SK-N-SH (cell line): ENCODE measurements around the gene LRIG1. TPM values are rescaled to one million over a fixed set of nuclear protein-coding genes. Genes with fewer than 3 reads are reported as not detected.

Experiments used
- CTCF ChIA-PET: fragments of 300-600, 350-600 bp; formaldehyde crosslinking; extraction: SDS; loops from one replicate; lab custom pipeline; 2021; lab: Yijun Ruan, JAX
- POLR2A ChIA-PET: fragments of 350-600 bp; sonication (Branson Sonifier 250); formaldehyde crosslinking; extraction: SDS; loops from one replicate; lab custom pipeline; 2020; ENCODE audit warnings: antibody characterized with exemption, inconsistent platforms; lab: Yijun Ruan, JAX
- DNase-seq: peaks from one replicate; pipeline ENCODE4 v3.0.0; 2012
- H2AFZ ChIP-seq: fragments of 200-600 bp; sonication (generic); 2 replicates; pipeline ENCODE4 v1.8.1; 2016; ENCODE audit warnings: antibody characterized with exemption, mild to moderate bottlenecking, low read depth
- H3F3A ChIP-seq: fragments of 200-600 bp; sonication (generic); replicated peaks from 2 replicates; pipeline ENCODE3; 2016; ENCODE audit warnings: antibody characterized with exemption, mild to moderate bottlenecking; ENCODE audit not compliant: insufficient read depth
- H3K27ac ChIP-seq, 2 experiments: fragments of 200-500 bp in 1 of 2; fragments of 200-600 bp in 1 of 2; sonication (Bioruptor generic) in 1 of 2; sonication (generic), shearing (Covaris generic) in 1 of 2; 2 replicates each; pipeline versions ENCODE4 v1.5.1 to v1.6.1; 2014 to 2016; ENCODE audit warnings: low read depth in 2 of 2, inconsistent platforms in 1 of 2, low read length in 1 of 2, mild to moderate bottlenecking in 1 of 2, mixed read lengths in 1 of 2
- H3K27me3 ChIP-seq: fragments of 200-600 bp; sonication (generic), shearing (Covaris generic); 2 replicates; pipeline ENCODE4 v1.6.1; 2016; ENCODE audit warnings: mixed run types; ENCODE audit not compliant: insufficient read depth
- H3K36me3 ChIP-seq, 2 experiments: fragments of 200-500 bp in 1 of 2; fragments of 200-600 bp in 1 of 2; sonication (Bioruptor generic) in 1 of 2; sonication (generic) in 1 of 2; replicated peaks in 1 of 2; 2 replicates each; pipeline versions ENCODE3 to v1.5.1; 2014 to 2016; ENCODE audit warnings: low read length in 1 of 2, mild to moderate bottlenecking in 1 of 2; ENCODE audit not compliant: insufficient read depth in 2 of 2, control insufficient read depth in 1 of 2
- H3K4me1 ChIP-seq, 2 experiments: fragments of 200-500 bp in 1 of 2; fragments of 200-600 bp in 1 of 2; sonication (Bioruptor generic) in 1 of 2; sonication (generic), shearing (Covaris generic) in 1 of 2; 2 replicates each; pipeline versions ENCODE4 v1.5.1 to v1.6.1; 2014 to 2016; ENCODE audit warnings: low read depth in 1 of 2, low read length in 1 of 2, mixed run types in 1 of 2; ENCODE audit not compliant: insufficient read depth in 2 of 2, control insufficient read depth in 1 of 2
- H3K4me2 ChIP-seq: fragments of 200-600 bp; sonication (generic), shearing (Covaris generic); 2 replicates; pipeline ENCODE4 v1.6.1; 2017; ENCODE audit warnings: mixed run types
- H3K4me3 ChIP-seq, 2 experiments: fragments of 200-500 bp in 1 of 2; fragments of 200-600 bp in 1 of 2; sonication (Bioruptor generic) in 1 of 2; sonication (generic), shearing (Covaris generic) in 1 of 2; 2 replicates each; pipeline versions ENCODE4 v1.5.1 to v1.8.1; 2014 to 2016; ENCODE audit warnings: low read depth in 2 of 2, inconsistent platforms in 1 of 2, low read length in 1 of 2, mild to moderate bottlenecking in 1 of 2, mixed read lengths in 1 of 2, moderate library complexity in 1 of 2
- H3K79me2 ChIP-seq: fragments of 200-600 bp; sonication (generic); 2 replicates; pipeline ENCODE4 v1.8.1; 2017; ENCODE audit warnings: mild to moderate bottlenecking; ENCODE audit not compliant: insufficient read depth
- H3K9ac ChIP-seq: fragments of 200-600 bp; sonication (generic); 2 replicates; pipeline ENCODE4 v1.6.1; 2017; ENCODE audit warnings: mixed run types
- H3K9me2 ChIP-seq: fragments of 200-600 bp; sonication (generic); 2 replicates; pipeline ENCODE4 v1.6.1; 2017; ENCODE audit warnings: mixed run types
- H3K9me3 ChIP-seq: fragments of 200-600 bp; sonication (generic); 2 replicates; pipeline ENCODE4 v1.6.1; 2017; ENCODE audit warnings: mixed run types, mild to moderate bottlenecking, moderate library complexity
- H4K20me1 ChIP-seq: fragments of 200-600 bp; sonication (generic); 2 replicates; pipeline ENCODE4 v1.6.1; 2017; ENCODE audit warnings: mild to moderate bottlenecking, mixed run types; ENCODE audit not compliant: insufficient read depth
- ELF1 ChIP-seq: IDR thresholded peaks from 2 replicates; pipeline ENCODE4 v1.4.0; 2012
- EZH2phosphoT487 ChIP-seq: fragments of 200-600 bp; sonication (generic); IDR thresholded peaks from 2 replicates; pipeline ENCODE4 v1.6.1; 2017; ENCODE audit warnings: low read depth, mixed run types, mild to moderate bottlenecking, antibody characterized with exemption, moderate library complexity, borderline replicate concordance
- FOSL2 ChIP-seq: IDR thresholded peaks from 2 replicates; pipeline ENCODE4 v1.4.0; 2012; ENCODE audit warnings: low read depth, mild to moderate bottlenecking, moderate library complexity, borderline replicate concordance
- GATA2 ChIP-seq: sonication (generic); formaldehyde crosslinking; IDR thresholded peaks from 2 replicates; pipeline ENCODE4 v1.5.0; 2020; ENCODE audit warnings: mild to moderate bottlenecking, missing genetic modification reagents
- JUND ChIP-seq: IDR thresholded peaks from 2 replicates; pipeline ENCODE4 v1.4.0; 2012
- MEF2A ChIP-seq: IDR thresholded peaks from 2 replicates; pipeline ENCODE4 v1.4.0; 2012; ENCODE audit warnings: low read depth, borderline replicate concordance
- NFIC ChIP-seq: IDR thresholded peaks from 2 replicates; pipeline ENCODE4 v1.4.0; 2012; ENCODE audit warnings: borderline replicate concordance
- POLR2AphosphoS5 ChIP-seq: IDR thresholded peaks from 2 replicates; pipeline ENCODE4 v1.6.1; 2012; ENCODE audit warnings: low read depth, low read length
- RAD21 ChIP-seq: IDR thresholded peaks from 2 replicates; pipeline ENCODE4 v1.6.1; 2012; ENCODE audit warnings: mild to moderate bottlenecking, low read length
- SIN3A ChIP-seq: IDR thresholded peaks from 2 replicates; pipeline ENCODE4 v1.6.1; 2012; ENCODE audit warnings: low read depth, mild to moderate bottlenecking, low read length, moderate library complexity, borderline replicate concordance
- SMC3 ChIP-seq: IDR thresholded peaks from 2 replicates; pipeline ENCODE4 v1.6.1; 2012; ENCODE audit warnings: low read depth, low read length, improper control_type of control experiment
- TCF12 ChIP-seq: IDR thresholded peaks from 2 replicates; pipeline ENCODE4 v1.4.0; 2012
- WGBS: methylation state at CpG from one replicate; pipeline ENCODE4 v1.1.6; 2017; ENCODE audit warnings: low lambda C conversion rate; 5-methylcytosine and 5-hydroxymethylcytosine counted together
- polyA plus RNA-seq, 3 experiments: library from polyadenylated mRNA; depleted of rRNA; stranded (reverse); fragments of >200 nt; gene quantifications; 2 replicates each; pipeline ENCODE4 v1.2.3, GENCODE V29; 2012
- TF ChIP-seq, protein P1 (sequence below): fragments of 150-350 bp; IDR thresholded peaks from 2 replicates; pipeline ENCODE4 v1.6.1; 2016; ENCODE audit warnings: mild to moderate bottlenecking, low read depth, low read length
- TF ChIP-seq, protein P2 (sequence below): fragments of 150-350 bp; IDR thresholded peaks from 2 replicates; pipeline ENCODE4 v1.6.1; 2017; ENCODE audit warnings: antibody characterized with exemption, low read length, low read depth, borderline replicate concordance
- TF ChIP-seq, protein P3 (sequence below): fragments of 200-600 bp; sonication (generic); IDR thresholded peaks from 2 replicates; pipeline ENCODE4 v1.6.1; 2017; ENCODE audit warnings: antibody characterized with exemption, mild to moderate bottlenecking, moderate library complexity
- TF ChIP-seq, protein P4 (sequence below): IDR thresholded peaks from 2 replicates; pipeline ENCODE4; 2012

LRIG1 gene
- polyA plus RNA-seq, 1 of the 3 experiments (the other 2 are of a cell fraction), result 1.7 TPM

DNA sequence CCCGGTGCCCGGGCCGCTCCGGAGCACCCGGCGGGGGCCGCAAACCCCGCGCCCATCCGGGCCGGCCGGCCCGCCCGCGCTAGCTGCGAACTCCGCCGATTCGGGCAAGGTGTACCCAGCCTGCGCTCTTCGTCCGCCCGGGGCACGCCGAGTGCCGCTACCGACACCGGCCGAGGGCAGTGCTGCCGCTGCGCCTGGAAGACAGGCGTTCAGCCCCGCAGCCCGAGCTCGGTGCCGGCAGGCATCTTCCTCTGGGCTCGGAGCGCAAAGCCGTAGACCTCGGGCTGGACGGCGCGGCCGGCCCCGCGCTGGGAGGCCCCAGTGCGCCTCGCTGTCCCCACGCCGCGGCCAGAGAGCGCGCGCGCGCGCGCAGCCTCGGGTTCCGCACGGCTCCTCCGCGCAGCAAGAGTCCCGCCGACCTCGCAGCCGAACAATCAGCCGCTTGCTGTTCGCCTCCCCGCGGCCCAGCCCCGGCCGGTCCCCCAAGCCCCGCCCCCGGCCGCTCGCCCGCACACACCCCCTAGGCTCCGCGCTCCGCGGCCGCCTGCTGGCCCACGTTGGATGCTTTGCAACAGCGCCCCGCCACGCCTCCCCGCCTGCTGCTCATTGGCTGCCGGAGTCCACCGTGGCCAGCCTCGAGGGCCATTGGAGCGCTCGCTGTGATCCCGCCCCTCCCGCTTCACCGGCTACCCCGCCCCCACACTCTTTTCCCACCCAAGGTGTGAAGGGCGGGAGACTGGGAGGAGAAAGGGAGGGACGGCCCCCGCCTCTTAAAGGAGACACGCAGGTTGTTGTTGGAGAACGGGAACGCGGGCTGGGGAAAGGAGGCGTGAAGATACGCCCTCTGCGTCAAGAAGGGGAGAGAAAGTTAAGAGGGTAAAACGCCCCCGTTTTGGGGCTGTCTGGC is at the start of gene LRIG1 (continued):
- TF ChIP-seq GATA2 (CRISPR knock-in tag) (no peak), SMC3 (no peak), RAD21 (no peak), EZH2phosphoT487 (no peak), MEF2A (no peak), JUND (no peak), FOSL2 (no peak), NFIC (no peak), ELF1 (no peak)
- TF ChIP-seq, protein P1, sequence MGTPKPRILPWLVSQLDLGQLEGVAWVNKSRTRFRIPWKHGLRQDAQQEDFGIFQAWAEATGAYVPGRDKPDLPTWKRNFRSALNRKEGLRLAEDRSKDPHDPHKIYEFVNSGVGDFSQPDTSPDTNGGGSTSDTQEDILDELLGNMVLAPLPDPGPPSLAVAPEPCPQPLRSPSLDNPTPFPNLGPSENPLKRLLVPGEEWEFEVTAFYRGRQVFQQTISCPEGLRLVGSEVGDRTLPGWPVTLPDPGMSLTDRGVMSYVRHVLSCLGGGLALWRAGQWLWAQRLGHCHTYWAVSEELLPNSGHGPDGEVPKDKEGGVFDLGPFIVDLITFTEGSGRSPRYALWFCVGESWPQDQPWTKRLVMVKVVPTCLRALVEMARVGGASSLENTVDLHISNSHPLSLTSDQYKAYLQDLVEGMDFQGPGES, result no peak
- TF ChIP-seq, protein P2, sequence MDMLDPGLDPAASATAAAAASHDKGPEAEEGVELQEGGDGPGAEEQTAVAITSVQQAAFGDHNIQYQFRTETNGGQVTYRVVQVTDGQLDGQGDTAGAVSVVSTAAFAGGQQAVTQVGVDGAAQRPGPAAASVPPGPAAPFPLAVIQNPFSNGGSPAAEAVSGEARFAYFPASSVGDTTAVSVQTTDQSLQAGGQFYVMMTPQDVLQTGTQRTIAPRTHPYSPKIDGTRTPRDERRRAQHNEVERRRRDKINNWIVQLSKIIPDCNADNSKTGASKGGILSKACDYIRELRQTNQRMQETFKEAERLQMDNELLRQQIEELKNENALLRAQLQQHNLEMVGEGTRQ, result no peak

DNA sequence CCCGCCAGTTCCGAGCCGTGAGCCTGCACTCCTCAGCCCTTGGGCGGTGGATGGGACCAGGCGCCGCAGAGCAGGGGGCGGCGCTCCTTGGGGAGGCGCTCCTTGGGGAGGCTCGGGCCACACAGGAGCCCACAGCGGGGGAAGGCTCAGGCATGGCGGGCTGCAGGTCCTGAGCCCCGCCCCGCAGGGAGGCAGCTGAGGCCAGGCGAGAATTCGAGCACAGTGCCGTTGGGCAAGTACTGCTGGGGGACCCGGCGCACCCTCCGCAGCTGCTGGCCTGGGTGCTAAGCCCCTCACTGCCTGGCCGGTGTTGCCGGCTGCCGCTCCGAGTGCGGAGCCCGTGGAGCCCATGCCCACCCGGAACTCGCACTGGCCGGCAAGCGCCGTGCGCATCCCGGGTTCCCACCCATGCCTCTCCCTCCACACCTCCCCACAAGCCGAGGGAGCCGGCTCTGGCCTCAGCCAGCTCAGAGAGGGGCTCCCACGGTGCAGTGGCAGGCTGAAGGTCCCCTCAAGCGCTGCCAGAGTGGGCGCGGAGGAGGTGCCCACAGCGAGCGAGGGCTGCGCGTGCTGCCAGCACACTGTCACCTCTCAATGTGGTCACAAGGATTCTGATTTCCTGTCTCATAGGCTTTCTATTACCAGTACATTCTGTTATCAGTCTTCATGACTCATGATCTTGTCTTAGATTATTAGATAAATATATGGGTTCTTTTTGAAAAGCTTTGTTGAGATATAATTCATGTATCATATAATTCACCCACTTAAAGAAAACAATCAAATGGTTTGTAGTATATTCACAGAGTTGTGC is 44.0 kb upstream of the LRIG1 start:
- no peaks in the 10 kb centered on the region for H3K9me3 ChIP-seq
- H3F3A ChIP-seq, result no peaks in the 10 kb centered on the region
- H3K27me3 ChIP-seq, result no peaks in the 10 kb centered on the region
- H3K4me1 ChIP-seq, result no peaks in the 10 kb centered on the region
- no peaks in the 10 kb centered on the region for H4K20me1 ChIP-seq
- no peaks in the 10 kb centered on the region for H3K36me3 ChIP-seq
- POLR2A ChIA-PET, result no interaction called here
- no peak overlapping the region for H3K9ac ChIP-seq
- no peak overlapping the region for H2AFZ ChIP-seq
- H3K4me2 ChIP-seq, result no peak overlapping the region
- no peaks in the 10 kb centered on the region for H3K79me2 ChIP-seq
- no peak for DNase-seq
- no peak overlapping the region for H3K27ac ChIP-seq
- 87% methylated on average over 19 of the region's 43 CpGs for WGBS
- no peaks in the 10 kb centered on the region for H3K9me2 ChIP-seq
- TF ChIP-seq GATA2 (CRISPR knock-in tag), result no peak
- no peak for TF ChIP-seq FOSL2
- TF ChIP-seq, protein P3, sequence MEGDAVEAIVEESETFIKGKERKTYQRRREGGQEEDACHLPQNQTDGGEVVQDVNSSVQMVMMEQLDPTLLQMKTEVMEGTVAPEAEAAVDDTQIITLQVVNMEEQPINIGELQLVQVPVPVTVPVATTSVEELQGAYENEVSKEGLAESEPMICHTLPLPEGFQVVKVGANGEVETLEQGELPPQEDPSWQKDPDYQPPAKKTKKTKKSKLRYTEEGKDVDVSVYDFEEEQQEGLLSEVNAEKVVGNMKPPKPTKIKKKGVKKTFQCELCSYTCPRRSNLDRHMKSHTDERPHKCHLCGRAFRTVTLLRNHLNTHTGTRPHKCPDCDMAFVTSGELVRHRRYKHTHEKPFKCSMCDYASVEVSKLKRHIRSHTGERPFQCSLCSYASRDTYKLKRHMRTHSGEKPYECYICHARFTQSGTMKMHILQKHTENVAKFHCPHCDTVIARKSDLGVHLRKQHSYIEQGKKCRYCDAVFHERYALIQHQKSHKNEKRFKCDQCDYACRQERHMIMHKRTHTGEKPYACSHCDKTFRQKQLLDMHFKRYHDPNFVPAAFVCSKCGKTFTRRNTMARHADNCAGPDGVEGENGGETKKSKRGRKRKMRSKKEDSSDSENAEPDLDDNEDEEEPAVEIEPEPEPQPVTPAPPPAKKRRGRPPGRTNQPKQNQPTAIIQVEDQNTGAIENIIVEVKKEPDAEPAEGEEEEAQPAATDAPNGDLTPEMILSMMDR, result no peak
- TF ChIP-seq POLR2AphosphoS5, result no peak
- TF ChIP-seq, protein P4, sequence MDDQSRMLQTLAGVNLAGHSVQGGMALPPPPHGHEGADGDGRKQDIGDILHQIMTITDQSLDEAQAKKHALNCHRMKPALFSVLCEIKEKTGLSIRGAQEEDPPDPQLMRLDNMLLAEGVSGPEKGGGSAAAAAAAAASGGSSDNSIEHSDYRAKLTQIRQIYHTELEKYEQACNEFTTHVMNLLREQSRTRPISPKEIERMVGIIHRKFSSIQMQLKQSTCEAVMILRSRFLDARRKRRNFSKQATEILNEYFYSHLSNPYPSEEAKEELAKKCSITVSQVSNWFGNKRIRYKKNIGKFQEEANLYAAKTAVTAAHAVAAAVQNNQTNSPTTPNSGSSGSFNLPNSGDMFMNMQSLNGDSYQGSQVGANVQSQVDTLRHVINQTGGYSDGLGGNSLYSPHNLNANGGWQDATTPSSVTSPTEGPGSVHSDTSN, result no peak
- TF ChIP-seq TCF12, result no peak
- TF ChIP-seq SIN3A, result no peak
- TF ChIP-seq SMC3, result no peak
- no peak for TF ChIP-seq JUND
- H3K4me3 ChIP-seq, result no peak overlapping the region
- CTCF ChIA-PET, result interaction anchor here (0.7 kb wide), 1 partner anchor 137 kb away, joined by 3 read pairs; no protein-coding TSS in a partner anchor
